GM12878 (cell line): Measurements from ENCODE around the gene TMEM11. TPM values are rescaled to one million over a fixed set of nuclear protein-coding genes. Genes with fewer than 3 reads are reported as not detected.

Experiments
- ATAC-seq: fragments of 200-7000 bp; cut with Tn5 transposase; 3 replicates; pipeline ENCODE4 v1.9.1; 2020; ENCODE audit warnings: mild to moderate bottlenecking, moderate library complexity
- BruUV-seq: library from RNA; stranded (reverse); fragments of 400-500 nt; replicated peaks from 2 replicates; lab custom pipeline; 2021; lab: Mats Ljungman, UMichigan
- CTCF ChIA-PET: fragments of 300-600 bp; sonication (Branson Sonifier 250); formaldehyde crosslinking; extraction: SDS; loops from one replicate; lab custom pipeline; 2021; ENCODE audit warnings: inconsistent platforms; lab: Yijun Ruan, JAX
- POLR2A ChIA-PET: fragments of 350-600 bp; formaldehyde crosslinking; extraction: SDS; loops from one replicate; lab custom pipeline; 2021; ENCODE audit warnings: inconsistent platforms; lab: Charles Lee
- RAD21 ChIA-PET: fragments of 300-600 bp; sonication (Branson Sonifier 250); formaldehyde crosslinking; loops from one replicate; lab custom pipeline; 2023; ENCODE audit warnings: antibody characterized with exemption; ENCODE audit not compliant: unreplicated experiment; lab: Charles Lee
- SMC1A ChIA-PET: fragments of 300-600 bp; sonication (Branson Sonifier 250); formaldehyde crosslinking; loops from one replicate; lab custom pipeline; 2023; ENCODE audit not compliant: unreplicated experiment, uncharacterized antibody; lab: Charles Lee
- DNase-seq: peaks from one replicate; pipeline ENCODE4 v3.0.0-alpha.2; 2011; ENCODE audit warnings: low read depth, low spot score
- FAIRE-seq: peaks from 3 replicates; lab custom pipeline; 2011; peaks lifted over from hg19 to GRCh38; lab: Jason Lieb, UNC
- H2AFZ ChIP-seq: 2 replicates; pipeline ENCODE4 v1.6.0; 2011; ENCODE audit warnings: low read depth, low read length, control low read depth; ENCODE audit not compliant: control insufficient read depth
- H3K27ac ChIP-seq: 2 replicates; pipeline ENCODE4 v1.5.1; 2011; ENCODE audit warnings: control low read depth; ENCODE audit not compliant: control insufficient read depth, insufficient read depth
- H3K27me3 ChIP-seq, 2 experiments: replicated peaks in 1 of 2; 2 replicates each; pipeline versions ENCODE4 v1.6.0 to v1.6.1; 2011; ENCODE audit warnings: low read length in 1 of 2; ENCODE audit not compliant: control insufficient read depth in 2 of 2, insufficient read depth in 2 of 2
- H3K36me3 ChIP-seq, 2 experiments: 2 replicates each; pipeline ENCODE4 v1.5.1; 2011; ENCODE audit warnings: low read length in 1 of 2; ENCODE audit not compliant: control insufficient read depth in 2 of 2, insufficient read depth in 2 of 2
- H3K4me1 ChIP-seq: 2 replicates; pipeline ENCODE4 v1.6.1; 2011; ENCODE audit warnings: mild to moderate bottlenecking, low read length, moderate library complexity, mixed read lengths; ENCODE audit not compliant: control insufficient read depth, insufficient read depth
- H3K4me2 ChIP-seq: 2 replicates; pipeline ENCODE4 v1.6.0; 2011; ENCODE audit warnings: control low read depth; ENCODE audit not compliant: control insufficient read depth, insufficient read depth
- H3K4me3 ChIP-seq: fragments of 200-600 bp; sonication (generic); 2 replicates; pipeline ENCODE4 v1.5.1; 2016
- H3K79me2 ChIP-seq: 2 replicates; pipeline ENCODE4 v1.6.0; 2011; ENCODE audit warnings: low read length; ENCODE audit not compliant: control insufficient read depth, insufficient read depth
- H3K9ac ChIP-seq: 2 replicates; pipeline ENCODE4 v1.8.0; 2011; ENCODE audit warnings: low read length, control low read depth, mixed read lengths; ENCODE audit not compliant: control insufficient read depth, insufficient read depth
- H3K9me3 ChIP-seq: replicated peaks from 3 replicates; pipeline ENCODE4 v1.5.1; 2011; ENCODE audit warnings: mild to moderate bottlenecking, low read length; ENCODE audit not compliant: control insufficient read depth, insufficient read depth
- H4K20me1 ChIP-seq: 2 replicates; pipeline ENCODE4 v1.6.0; 2011; ENCODE audit not compliant: control insufficient read depth, insufficient read depth
- ATF3 ChIP-seq: IDR thresholded peaks from 2 replicates; pipeline ENCODE4 v1.6.1; 2011; ENCODE audit warnings: low read depth, mild to moderate bottlenecking, low read length, moderate library complexity, borderline replicate concordance; ENCODE audit errors: extremely low read depth
- BRCA1 ChIP-seq: IDR thresholded peaks from 2 replicates; pipeline ENCODE4 v1.6.1; 2011; ENCODE audit warnings: low read depth, low read length, improper control_type of control experiment
- CBX5 ChIP-seq: sonication (generic); IDR thresholded peaks from 2 replicates; pipeline ENCODE4 v1.6.1; 2016; ENCODE audit warnings: low read depth, moderate library complexity, mild to moderate bottlenecking, inconsistent platforms
- MLLT1 ChIP-seq: fragments of 450-650 bp; IDR thresholded peaks from 2 replicates; pipeline ENCODE4 v1.6.1; 2016; ENCODE audit warnings: mild to moderate bottlenecking
- NRF1 ChIP-seq: conservative IDR thresholded peaks from 2 replicates; pipeline ENCODE4 v1.6.1; 2011; ENCODE audit warnings: mild to moderate bottlenecking, low read depth, low read length, improper control_type of control experiment
- PAX5 ChIP-seq: IDR thresholded peaks from 2 replicates; pipeline ENCODE4 v1.6.1; 2011; ENCODE audit warnings: low read depth, low read length, borderline replicate concordance
- PKNOX1 ChIP-seq: fragments of 450-650 bp; IDR thresholded peaks from 2 replicates; pipeline ENCODE4 v1.6.1; 2016; ENCODE audit warnings: mild to moderate bottlenecking
- POLR2A ChIP-seq: IDR thresholded peaks from 2 replicates; pipeline ENCODE4 v1.6.1; 2011; ENCODE audit warnings: low read depth, mild to moderate bottlenecking, low read length
- PRDM15 ChIP-seq: fragments of 450-650 bp; formaldehyde crosslinking; IDR thresholded peaks from 2 replicates; pipeline ENCODE4 v1.4.0; 2020; ENCODE audit warnings: mild to moderate bottlenecking, moderate library complexity
- RUNX3 ChIP-seq: IDR thresholded peaks from 2 replicates; pipeline ENCODE4 v1.6.1; 2012; ENCODE audit warnings: low read length, inconsistent platforms
- ZNF384 ChIP-seq: IDR thresholded peaks from 2 replicates; pipeline ENCODE4 v1.6.1; 2012; ENCODE audit warnings: low read depth, mild to moderate bottlenecking, low read length, improper control_type of control experiment, borderline replicate concordance
- WGBS: methylation state at CpG from one replicate; pipeline ENCODE4 v1.1.6; 2016; ENCODE audit warnings: low lambda C conversion rate; ENCODE audit not compliant: insufficient replicate concordance, insufficient coverage; ENCODE audit errors: missing lambda C conversion rate; 5-methylcytosine and 5-hydroxymethylcytosine counted together
- in situ Hi-C: fragments of 300-500 bp; cut with MboI; formaldehyde crosslinking; loops from 9 replicates; pipeline ENCODE4 v1.14.3; 2018; ENCODE audit warnings: mixed read lengths
- intact Hi-C: fragments of 100-400 bp; cut with micrococcal nuclease; formaldehyde crosslinking; loops from one replicate; pipeline ENCODE4 v1.14.2; 2022; ENCODE audit not compliant: unreplicated experiment
- polyA plus RNA-seq, 11 experiments: library from polyadenylated mRNA; depleted of rRNA in 4 of 11; unstranded in 6 of 11; stranded (reverse) in 5 of 11; fragments of >200 nt; fragmentation: Nextera tagmentation in 4 of 11; fragmentation: Illumina TruSeq in 1 of 11; extraction: Ambion mirVana in 4 of 11; extraction: Trizol in 1 of 11; gene quantifications; 1 replicate in 1 of 11; 2 replicates in 10 of 11; pipeline versions ENCODE4 v1.2.1 to v1.2.3, GENCODE V29; 2011 to 2016; ENCODE audit warnings: inconsistent platforms in 2 of 11, missing spikeins in 2 of 11, low read depth in 1 of 11
- total RNA-seq, 4 experiments: library from RNA; depleted of rRNA in 3 of 4; stranded (reverse); fragments of >200 nt in 3 of 4; fragmentation: Illumina TruSeq in 1 of 4; extraction: Trizol in 1 of 4; gene quantifications; 2 replicates each; pipeline versions ENCODE4 v1.2.1 to v1.2.3, GENCODE V29; 2013 to 2021

Gene TMEM11
- total and polyA plus RNA-seq, 10 of the 15 experiments (the other 5 are each of a cell fraction or from before 2014, with no cell fraction given), result 14.4 to 63.4 (median 27.2) TPM

- Histone ChIP-seq H4K20me1 (peaks cover 12% of the 10 kb centered on the region; the same call in 1 of the 2 replicates), H3K36me3 (peaks cover 16 to 22% of the 10 kb centered on the region in 2 experiments), H3K27ac (no peak overlapping the region), H2AFZ (no peak overlapping the region), H3K4me1 (peaks cover 11% of the 10 kb centered on the region), H3K9ac (no peak overlapping the region), H3K4me2 (no peak overlapping the region), H3K4me3 (no peak overlapping the region), H3K79me2 (peaks cover 25% of the 10 kb centered on the region), H3K27me3 (no peaks in the 10 kb centered on the region), H3K9me3 (no peaks in the 10 kb centered on the region)
- ChIA-PET RAD21 (no interaction called here), CTCF (no interaction called here), POLR2A (no interaction called here), SMC1A (no interaction called here)
- FAIRE-seq (no peak), DNase-seq (no peak), ATAC-seq (no peak)
- in situ Hi-C loops (loop anchor here (5.0 kb wide), 1 partner anchor 49 kb away; no protein-coding TSS in a partner anchor), intact Hi-C loops (no loop called here)
- BruUV-seq, result TSS peak; percentile 49
- TF ChIP-seq ATF3 (no peak), PRDM15 (no peak), BRCA1 (no peak), NRF1 (no peak), CBX5 (no peak), RUNX3 (no peak), PKNOX1 (no peak), MLLT1 (no peak), ZNF384 (no peak), POLR2A (no peak), PAX5 (no peak)
- WGBS, result 99% methylated on average over 20 of the region's 20 CpGs
Observed at GRCh38 chr17:21198411-21198810, 15.6 kb downstream of the TMEM11 start.
